Stimulated activated CD8-positive, alpha-beta memory T cell treated with anti-CD3 and anti-CD28 coated beads, Interleukin-15, amount 100 ng/mL, for 4 hours (primary cell): ENCODE results near the gene MICU1.
"Not testable (repeated sequence)": the region's sequence is repeated elsewhere in the genome, so short reads cannot be mapped to it uniquely, and the experiment has no call there.

Experiments
- DNase-seq, 2 donors: peaks; one replicate each; pipeline ENCODE4 v3.0.0-alpha.2; 2020; ENCODE audit warnings: low read depth in 2 of 2

The MICU1 gene

GRCh38 chr10:72328045-72328828 lies 297.6 kb downstream of the MICU1 start:
- DNase-seq: no peak

- peak in 1 of 2 donors; percentile 47 for DNase-seq
Observed at GRCh38 chr10:72326665-72327603, 298.9 kb downstream of the MICU1 start.

GRCh38 chr10:72325243-72326175 lies 300.4 kb downstream of the MICU1 start:
- DNase-seq: not testable (repeated sequence)

- no peak for DNase-seq
Observed at GRCh38 chr10:72323771-72324191, 302.1 kb downstream of the MICU1 start.

- DNase-seq: no peak
Observed at GRCh38 chr10:72323108-72323749, 302.6 kb downstream of the MICU1 start.

- DNase-seq: peak in 1 of 2 donors; percentile 50
Observed at GRCh38 chr10:72322280-72323058, 303.4 kb downstream of the MICU1 start.

GRCh38 chr10:72322030-72322279 lies 303.9 kb downstream of the MICU1 start:
- DNase-seq: no peak

- DNase-seq: no peak
Observed at GRCh38 chr10:72321248-72322029, 304.4 kb downstream of the MICU1 start.

GRCh38 chr10:72320676-72321247 lies 305.1 kb downstream of the MICU1 start:
- no peak for DNase-seq

GRCh38 chr10:72319416-72320254 lies 306.2 kb downstream of the MICU1 start:
- DNase-seq: peak; percentile 77 to 80

- no peak for DNase-seq
Observed at GRCh38 chr10:72318418-72319262, 307.2 kb downstream of the MICU1 start.
